GM18873 (cell line): ENCODE results near the gene DNM3.
A peak's percentile ranks its signal among the peaks of the same experiment; 100 is the strongest.

ENCODE experiments used
- ATAC-seq: cut with Tn5 transposase; IDR thresholded peaks from one replicate; pipeline ENCODE4 v1.9.1; 2021; ENCODE audit warnings: mild to moderate bottlenecking, moderate library complexity, moderate number of reproducible peaks; ENCODE audit not compliant: unreplicated experiment, low FRiP score

Gene DNM3

GRCh38 chr1:172375211-172375631, 533.9 kb downstream of the DNM3 start:
- no peak for ATAC-seq

GRCh38 chr1:172376431-172376830, 535.1 kb downstream of the DNM3 start:
- no peak for ATAC-seq

DNA sequence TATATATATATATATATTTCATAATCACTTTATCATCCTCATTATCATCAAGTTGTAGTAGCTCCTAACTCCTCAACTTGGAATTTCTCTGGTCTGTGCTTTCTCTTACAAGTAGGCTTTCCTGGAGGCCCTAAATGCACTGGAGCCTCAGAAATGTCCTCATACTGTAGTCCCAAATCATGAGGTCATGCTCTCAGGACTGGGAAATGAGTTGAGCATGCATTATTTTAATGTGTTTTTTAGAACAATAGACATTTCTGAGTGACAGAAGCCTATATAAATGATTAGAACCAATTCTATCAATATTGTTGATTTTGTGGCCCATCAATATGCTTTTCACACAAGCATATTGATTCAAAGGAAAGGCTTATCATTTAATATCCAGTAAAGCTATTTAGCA, 536.3 kb downstream of the DNM3 start:
- ATAC-seq: no peak

DNA sequence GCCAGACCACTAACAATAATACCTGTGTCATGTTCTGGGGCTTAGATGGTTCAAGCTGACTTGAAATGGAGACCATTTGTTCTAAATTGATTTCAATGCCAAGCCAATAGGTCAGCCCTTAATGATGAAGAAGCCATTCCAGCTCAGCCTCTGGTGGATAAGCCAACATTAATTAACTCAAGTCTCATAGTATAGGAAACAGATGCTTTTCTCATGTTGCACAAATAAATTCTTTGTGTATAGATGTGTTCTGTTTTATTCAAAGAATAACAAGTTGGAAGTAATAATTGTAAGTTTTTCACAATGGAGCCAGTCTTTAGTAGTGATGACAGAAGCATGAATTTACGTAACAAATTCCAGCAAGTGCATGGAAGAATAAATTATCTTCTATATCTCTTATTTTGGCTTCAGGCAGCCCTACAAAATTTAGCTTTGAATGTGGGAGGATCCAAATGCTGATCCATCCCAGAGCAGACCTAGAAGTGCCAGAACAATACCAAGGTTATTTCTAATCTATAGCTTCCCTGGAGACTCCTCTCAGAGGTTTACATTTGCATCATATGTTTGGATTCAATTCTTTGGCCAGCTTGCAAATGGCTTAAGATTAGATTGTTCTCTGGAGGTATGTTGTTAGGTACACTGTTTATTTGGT, 536.9 kb downstream of the DNM3 start:
- ATAC-seq: no peak

- ATAC-seq: peak; percentile 74
Measured at GRCh38 chr1:172380441-172381244, 539.3 kb downstream of the DNM3 start.

DNA sequence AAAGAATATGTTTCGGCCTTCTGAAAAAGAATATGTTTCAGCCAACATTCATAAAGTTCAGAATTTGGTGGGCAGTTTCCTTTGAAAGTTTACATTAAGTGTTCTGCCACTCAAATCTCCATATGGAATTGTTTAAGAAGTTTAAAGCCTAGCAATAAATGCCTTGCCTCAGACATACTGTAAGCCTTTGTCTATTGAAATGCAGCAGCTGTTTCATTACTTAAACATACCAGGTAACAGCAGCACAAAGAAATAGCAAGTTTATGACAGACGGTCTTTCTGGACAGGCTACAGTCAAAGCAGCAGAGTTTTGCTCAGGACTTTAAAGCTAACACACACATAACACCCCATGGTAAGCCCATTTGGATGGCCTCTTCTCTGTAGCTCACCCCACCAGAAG, 540.6 kb downstream of the DNM3 start:
- no peak for ATAC-seq

DNA sequence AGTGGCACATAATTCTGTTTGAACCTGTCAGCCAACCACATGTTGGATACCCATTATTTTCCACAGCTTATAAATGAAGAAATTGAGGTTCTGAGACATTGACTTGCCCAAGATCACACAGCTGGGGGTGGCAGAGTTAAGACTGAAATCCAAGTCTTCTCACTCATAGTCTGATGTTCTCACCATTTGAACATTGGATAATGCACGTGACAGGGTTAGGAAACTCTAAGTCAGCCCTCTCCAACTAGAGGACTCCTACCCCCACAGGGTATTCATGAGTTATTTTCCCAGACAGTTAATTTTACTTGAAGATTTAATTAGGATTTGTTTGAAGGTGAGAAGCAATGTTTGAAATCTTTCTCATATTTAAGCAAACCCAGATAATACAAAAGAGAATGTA, 541.1 kb downstream of the DNM3 start:
- ATAC-seq: no peak

DNA sequence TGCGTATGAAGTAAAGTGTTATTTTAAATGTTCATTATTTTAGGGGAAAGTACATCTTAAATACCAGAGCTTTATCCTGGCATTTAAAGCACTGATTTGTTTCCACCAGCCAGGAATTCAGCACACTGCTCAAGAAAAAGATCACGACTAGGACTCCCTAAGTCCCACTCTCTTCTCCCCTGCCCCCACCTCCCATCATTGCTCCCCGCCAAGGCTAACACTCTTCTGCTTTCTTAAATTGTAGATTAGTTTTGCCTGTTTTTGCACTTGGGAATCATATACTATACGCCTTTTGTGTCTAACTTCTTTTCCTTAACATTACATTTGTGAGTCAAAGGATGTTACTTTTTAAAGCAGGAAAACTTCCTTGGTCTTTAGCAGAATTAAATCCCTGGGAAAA, 541.7 kb downstream of the DNM3 start:
- no peak for ATAC-seq

DNA sequence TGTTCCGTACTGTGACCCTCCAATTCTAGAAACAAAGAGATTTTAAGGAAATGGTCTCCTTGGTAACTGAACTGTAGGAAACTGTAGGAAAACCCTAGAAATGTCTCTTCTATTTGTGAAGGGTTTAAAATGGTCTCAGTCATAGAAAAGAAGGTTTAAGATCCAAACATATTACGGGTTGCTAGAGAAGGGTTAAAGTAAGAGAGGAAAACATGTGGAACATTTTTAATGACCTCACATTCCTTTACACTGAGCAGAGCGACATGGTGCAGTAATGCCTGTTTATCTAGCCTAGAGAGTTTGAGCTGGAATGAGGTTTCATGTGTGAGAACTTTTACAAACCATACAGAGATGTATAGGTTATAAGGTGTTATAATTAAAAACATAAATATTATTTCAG, 542.2 kb downstream of the DNM3 start:
- ATAC-seq: no peak

DNA sequence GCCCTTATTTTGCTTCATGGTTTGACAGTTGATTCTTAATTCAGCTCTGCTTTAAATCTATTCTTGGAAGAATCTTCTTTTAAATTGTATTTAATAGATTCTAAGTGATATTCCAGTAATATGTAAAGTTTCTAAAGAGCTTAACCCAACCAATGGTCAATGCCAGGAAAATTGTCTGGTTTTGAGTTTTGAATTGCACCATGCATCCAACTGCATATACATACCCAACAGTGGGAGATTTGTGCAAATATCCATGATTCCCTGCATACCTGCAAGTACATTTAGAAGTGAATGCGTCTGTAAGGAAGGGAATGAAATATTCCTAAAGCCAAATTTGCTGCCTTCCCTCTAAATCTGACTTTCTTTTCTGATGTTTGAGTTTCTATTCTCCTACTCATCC, 543.4 kb downstream of the DNM3 start:
- no peak for ATAC-seq

DNA sequence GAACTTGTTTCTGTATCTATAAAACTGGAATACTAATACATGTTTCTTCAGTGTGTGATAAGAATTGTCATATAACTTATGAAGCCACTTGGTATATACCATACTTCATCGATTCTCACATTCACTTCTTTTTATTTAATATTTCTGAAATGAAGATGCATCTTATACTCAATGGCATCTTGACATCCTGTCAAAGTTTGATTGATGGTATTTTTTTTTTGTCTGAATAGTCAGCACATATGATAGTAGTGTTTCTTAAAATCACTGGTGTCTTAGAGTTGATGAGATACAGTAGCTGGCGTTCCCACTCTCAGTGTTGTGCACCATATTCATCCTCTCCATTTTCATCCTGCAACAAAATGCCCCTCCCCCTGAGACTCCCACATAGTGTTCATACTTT, 544.7 kb downstream of the DNM3 start:
- no peak for ATAC-seq

DNA sequence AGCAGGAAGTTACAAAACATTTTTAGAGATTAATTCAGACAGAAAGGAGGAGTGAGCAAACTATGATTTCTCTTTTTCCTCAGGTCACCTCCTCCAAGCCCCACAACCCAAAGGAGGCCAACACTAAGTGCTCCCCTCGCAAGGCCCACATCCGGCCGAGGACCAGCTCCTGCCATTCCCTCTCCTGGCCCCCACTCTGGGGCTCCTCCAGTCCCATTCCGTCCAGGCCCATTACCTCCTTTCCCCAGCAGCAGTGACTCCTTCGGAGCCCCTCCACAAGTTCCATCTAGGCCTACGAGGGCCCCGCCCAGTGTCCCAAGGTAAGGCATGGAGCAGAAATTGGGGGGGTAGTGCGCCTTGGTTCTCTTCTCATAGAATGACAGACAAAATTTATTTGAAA, 547.2 kb downstream of the DNM3 start:
- no peak for ATAC-seq

DNA sequence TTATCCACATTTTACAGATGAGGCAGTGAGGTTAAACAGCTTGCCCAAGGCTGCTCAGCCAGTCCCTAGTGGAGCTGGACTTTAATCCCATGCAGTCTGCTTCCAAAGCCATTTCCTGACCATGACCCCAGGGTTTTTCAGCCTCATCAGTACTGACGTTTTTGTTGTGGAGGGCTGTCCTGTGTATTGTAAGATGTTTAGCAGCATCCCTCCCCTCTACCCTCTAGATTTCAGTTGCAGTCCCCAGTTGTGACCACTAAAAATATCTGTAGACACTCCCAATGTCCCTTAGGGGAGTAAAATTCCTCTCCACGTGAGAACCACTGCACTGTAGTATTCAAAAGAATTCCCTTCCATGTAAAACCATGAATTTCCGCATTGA, 549.0 kb downstream of the DNM3 start:
- ATAC-seq: no peak

DNA sequence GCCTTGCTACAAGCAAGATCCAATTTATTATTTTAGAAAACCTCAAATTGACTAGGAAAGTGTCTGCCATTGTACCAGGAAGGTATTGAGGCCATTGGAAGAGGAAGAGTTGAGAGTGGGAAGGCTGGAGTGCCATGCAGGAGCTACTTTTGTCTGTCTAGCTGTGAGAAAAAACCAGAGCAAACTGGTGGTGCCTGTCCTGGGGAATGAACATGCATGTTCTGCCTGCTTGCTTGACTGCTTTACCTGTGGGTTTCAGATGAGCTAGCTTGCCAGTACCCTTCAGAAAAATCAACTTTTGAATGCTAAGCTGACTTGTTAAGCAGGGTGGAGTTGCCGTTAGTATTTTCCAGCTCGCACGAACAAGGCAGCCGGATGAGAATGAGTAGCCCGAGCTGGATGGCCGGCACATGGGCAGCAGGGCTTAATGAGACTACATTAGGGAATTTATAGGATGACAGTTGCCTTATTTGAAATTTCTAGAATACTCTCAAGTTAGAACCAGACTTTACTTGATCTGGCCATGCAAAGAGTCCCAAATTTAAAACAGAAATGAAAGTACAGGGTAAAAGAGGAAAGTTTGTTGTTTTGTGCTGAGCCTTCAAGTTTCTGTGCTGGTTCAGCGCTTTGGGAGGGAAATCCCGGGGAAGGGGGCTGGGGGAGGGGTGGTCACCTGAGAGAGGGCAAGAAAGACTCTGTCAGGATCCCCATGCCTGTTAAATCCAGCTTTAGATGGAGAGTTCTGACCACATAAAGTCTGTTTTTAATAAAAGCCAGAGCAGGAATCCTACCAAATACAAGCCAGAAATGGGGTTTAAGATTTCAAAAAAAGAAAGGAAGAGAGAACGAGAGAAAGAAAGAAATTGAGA, 549.6 kb downstream of the DNM3 start:
- ATAC-seq: no peak

- ATAC-seq: no peak
Measured at GRCh38 chr1:172391976-172392375, 550.7 kb downstream of the DNM3 start.

GRCh38 chr1:172393354-172393753, 552.1 kb downstream of the DNM3 start:
- ATAC-seq: no peak

DNA sequence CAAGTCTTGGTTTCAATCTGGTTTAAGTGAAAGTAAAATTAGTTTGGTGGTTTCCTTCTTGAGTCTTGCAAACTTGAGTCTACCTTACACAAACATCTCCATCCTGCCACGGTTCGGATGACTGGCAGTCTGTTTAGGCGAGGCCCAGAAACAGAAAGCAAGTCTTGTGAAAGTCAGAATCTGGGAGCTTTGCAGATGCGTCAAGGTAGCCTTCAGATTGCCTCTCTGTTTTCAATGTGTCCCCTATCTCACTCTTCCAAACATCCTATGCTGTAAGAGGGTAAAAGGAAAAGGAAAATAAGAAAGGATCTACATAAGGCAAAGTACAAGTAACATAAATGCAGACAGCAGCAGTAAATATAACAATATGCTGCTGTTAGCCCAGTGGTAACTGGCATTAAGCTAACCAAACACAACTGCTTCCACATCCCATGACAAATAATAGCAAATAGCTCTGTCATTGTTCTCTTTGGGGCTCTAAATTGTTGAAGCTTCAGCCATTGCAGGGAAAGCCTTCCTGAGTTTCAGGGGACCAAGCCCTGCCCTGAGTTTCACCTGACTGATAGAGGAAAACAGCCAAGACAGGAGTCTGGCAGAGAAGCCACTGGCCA, 552.9 kb downstream of the DNM3 start:
- peak; percentile 84 for ATAC-seq

GRCh38 chr1:172394811-172395210, 553.5 kb downstream of the DNM3 start:
- ATAC-seq: no peak

DNA sequence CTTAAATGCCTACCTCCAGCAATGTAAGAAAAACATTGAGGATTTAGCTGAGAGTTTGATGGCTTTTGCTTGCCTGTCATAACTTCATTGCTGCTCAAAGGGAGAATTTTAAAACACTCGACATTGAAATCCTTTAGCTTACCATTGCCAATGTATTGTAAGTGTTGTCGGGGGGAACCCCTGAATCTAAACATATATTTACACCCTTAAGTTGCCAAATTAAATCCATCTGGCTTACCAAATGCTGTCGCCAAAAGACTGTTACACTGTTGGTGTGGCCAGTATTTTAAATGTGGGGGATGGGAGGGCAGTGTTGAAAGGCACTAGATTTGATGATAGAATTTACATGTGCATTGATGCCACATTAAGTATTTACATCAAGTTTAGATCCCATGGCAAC, 554.3 kb downstream of the DNM3 start:
- ATAC-seq: no peak

DNA sequence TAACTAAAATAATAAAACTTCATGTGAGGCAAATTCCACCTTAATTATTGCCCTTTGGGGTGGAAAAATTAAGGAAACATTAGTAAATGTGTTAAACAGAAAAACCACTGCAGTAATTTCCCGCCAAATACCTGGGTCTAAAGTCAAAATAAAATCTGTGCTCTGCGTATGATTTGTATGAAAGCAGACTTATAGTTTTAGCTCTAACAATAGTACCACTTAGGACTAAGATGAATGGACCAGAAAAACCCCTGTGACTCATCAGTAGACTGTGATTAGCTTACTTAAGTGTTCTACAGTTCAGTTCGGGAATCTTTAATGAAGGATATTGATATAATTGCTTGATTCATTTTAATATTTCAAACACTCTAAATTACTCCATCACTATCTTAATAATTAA, 555.9 kb downstream of the DNM3 start:
- no peak for ATAC-seq

GRCh38 chr1:172397633-172398032, 556.3 kb downstream of the DNM3 start:
- no peak for ATAC-seq
